Measurements from ENCODE around the gene SLC30A1.
"Not testable (repeated sequence)": the region's sequence is repeated elsewhere in the genome, so short reads cannot be mapped to it uniquely, and the experiment has no call there.

The SLC30A1 gene

DNA sequence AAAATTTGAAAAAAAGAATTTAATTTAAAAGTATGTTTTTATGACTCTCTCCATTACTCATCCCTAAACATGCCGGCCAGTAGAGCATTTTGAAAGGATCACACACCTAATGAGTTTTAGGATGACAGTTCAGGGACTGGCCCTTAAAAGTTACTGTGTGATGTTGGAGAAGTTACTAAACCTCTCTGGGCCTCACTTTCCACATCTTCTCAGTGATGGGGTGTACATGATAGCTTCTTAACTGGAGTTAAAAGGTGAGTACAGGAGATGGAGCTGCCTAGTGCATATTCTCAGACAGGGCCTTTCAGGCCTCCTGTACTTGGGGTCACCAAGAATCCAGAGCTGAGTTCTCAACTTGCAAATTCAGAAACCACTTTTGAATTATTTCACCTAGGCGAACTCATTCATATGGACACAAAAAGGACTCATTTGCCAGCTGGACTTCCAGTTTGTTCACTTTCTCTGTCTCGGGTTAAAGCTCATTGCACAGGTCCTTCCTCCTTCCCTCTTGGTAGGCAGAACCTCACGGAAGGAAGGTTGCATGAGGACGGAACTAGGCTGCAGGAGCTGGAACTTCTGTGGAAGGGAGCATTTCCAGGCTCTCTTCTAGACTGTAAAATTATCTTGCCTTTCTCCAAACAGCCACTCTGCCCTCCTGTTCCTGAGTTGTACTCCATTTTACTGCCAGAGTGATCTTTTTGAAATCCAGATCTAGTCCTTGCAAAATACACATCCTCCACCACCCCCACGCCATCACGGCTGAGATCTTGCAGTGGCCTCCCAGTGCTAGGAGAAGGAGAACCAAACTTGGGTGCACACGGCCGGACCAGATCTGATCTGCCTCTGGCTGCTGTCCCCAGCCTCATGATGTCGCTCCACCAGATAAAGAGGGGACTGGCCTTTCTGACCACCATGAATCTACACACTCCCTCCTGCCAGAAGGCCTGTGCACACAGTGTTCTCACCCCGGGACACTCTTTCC is 4.3 kb upstream of the SLC30A1 start:
- DNase-seq (ENCODE audit: low spot score): no peak

DNA sequence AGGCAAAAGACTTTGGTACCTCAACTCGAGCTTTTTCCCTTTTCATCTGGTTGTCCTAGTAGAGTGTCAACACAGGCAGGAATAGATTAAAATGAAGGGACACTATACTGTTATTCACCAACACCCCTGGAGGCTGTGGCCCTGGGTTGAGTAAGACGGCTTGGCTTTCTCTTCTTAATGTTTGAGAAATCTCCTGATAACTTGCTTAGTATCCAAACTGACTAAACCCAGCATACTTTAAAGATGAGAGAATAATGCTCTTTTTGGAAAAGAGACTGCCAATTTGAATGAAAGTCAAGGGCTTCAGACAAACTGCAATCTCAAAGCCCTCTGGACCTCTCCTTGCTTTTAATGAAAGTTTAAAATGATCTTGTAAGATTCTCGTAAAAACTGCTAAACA is 2.6 kb upstream of the SLC30A1 start:
- no peak for DNase-seq (ENCODE audit: low spot score)

DNA sequence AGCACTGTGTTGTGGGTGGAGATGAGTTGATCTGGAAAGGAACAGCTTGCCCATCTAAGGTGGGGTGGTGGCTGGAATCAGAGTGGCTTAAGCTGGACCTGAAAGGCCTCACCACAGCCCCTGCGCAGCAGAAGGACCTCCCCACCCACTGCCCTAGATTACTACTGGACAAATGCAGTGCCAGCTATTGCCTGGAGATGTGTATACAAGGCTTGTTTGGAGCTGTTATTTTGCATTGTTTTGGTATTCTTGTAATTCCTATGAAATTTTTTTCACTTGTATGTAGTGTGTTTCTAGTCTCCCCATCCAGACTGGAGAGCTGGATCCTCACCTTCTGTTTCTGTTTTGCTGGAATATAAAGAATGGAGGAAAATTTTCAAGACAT is 1.3 kb upstream of the SLC30A1 start:
- no peak for DNase-seq (ENCODE audit: low spot score)

DNA sequence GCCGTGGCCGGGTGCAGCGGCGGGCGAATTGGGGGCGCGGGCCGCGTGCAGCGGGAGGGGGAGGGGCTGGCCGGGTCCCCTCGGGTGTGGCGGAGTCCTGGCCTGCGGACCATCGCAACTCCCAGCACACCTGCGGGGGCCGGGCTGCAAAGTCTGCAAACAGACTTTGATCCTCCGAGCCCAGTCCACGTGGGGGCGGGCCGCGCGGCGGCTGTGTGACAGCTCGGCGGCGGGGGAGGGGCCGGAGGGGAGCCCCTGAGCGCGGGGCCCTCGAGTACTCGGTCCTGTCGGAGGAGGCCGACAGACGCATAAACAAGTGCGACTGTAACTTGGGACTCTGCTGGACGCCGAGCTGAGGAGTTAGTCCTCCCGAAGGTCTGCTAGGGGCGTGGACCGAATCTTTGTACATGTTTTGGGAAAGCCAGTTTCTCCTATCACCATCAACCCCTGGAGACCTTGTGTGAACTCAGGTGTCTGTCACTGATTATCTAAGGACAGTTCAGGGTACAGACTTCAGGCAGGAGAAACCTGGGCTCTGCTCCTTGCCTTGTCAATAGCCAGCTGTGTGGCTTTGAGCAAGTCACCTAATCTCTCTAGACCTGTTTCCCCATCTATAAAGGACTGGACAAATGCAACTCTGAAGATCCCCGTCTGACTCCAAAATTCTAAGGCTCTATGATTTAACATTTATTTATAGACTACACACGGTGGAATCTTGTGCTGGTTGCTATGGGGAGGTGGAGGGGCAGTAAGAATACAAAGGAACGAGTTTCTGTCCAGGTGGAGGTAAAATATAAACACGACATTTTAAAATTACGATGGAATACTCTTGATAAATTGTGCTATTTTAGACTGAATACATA is 710 bp upstream of the SLC30A1 start:
- no peak for DNase-seq (ENCODE audit: low spot score)

DNA sequence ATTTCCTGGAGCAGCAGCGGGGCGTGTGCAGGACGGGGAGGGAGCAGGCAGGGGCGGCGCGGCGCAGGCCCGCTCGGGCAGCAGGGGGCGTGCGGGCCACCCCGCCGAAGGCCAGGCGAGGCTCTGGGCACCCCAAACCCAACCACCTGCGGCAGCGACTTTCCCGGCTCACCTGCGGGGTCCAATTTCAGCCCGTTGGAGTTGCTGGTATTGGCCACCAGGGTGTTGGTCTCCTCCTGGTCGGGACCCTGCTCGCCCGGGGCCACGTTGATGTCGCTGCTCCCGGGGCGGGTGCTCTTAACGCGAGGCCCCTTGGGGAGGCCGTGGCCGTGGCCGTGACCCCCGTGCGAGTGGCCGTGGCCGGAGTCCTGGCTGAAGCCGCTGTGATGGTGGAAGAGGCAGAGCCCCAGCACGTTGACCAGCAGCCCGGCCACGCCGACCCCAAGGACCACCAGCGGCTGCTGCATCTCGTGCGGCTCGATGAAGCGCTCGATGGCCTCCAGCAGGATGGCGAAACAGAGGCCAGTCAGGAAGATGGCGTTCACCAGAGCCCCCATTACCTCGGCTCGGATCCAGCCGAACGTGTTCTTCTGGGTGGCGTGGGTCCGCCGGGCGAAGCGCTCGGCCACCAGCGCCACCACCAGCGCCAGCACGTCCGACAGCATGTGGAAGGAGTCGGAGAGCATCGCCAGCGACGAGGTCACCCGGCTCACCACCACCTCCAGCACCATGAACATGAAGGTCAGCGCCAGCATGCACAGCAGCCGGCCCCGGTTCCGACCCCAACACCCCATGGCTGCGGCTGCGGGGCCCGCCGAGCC is 932 bp downstream of the SLC30A1 start:
- DNase-seq (ENCODE audit: low spot score): peak; percentile 56

DNA sequence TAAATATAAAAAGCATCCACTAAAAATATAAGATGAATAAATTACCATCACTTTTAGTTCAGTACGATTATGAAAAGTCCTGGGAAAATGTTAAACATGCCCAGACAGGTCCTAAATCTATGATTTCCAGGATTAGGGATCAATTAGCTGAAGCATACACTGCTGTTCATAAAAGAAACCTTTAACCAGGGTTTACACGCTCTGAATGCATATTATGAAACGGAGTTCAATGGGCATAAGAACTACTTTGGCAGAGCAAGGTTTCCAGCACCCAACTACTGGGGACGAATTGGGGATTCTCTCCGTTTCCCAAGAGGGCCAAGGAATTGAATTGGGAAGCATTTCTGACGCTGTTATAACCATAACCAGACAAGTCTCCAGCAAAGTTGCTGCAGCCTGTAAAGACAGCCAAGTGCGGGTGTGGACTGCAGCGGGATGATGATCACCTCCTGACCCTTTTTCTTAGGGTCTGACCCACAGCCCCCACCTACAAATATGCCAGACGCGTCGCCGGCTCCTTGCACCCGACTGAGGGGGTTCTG is 1.6 kb downstream of the SLC30A1 start:
- DNase-seq (ENCODE audit: low spot score): no peak

DNA sequence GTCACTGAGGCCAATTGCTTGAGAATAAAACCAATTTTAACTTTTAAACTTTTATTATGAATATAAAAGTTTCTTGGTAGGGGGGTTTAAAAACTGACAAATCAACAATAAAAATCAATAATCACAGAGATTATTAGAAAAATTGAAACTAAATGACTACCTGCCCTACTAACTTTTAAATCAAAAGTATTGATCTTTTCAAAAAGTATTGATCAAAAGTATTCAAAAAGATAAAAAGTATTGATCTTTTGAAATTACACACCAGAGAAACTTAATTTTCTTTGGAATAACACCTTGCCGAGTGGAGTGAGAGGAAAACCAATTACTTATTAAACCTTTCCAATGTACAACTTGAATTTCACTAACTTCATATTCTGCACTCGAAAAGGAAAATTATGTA is 2.2 kb downstream of the SLC30A1 start:
- no peak for DNase-seq (ENCODE audit: low spot score)

DNA sequence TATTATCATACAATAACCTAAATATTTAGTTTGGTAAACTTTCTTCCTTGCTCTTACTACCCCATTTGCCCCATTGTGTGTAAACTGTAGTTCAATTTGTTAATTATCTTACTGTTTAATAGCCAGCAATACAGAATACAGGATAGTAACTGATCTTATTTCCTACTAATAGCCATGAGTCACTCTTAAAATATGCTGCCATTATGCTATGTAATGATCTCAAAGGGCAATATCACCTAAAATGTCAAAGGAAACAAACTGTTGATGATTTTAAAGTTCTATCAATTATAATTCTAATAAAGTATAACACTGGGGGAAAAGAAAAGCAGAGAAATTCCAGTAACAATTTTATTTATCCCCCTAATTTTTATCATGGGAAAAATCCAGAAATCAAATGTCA is 4.3 kb downstream of the SLC30A1 start:
- no peak for DNase-seq (ENCODE audit: low spot score)

DNA sequence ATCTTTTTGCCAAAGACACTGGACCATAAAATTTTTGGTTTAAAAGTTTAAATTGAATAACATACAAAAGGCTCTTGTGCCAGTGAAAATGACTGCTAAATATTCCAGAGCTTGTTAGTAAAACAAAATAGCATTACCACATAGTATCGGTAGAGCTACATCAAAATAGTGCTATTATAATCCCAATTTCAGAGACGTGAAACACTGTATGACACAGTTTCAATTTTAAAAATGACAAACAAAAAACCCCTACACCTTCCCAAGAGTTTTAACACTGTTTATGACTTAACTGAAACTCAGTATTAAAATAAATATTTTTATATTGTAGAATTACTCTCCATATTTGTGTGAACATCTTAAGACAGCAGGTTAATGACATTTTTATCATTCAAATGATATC is 7.0 kb downstream of the SLC30A1 start:
- no peak for DNase-seq (ENCODE audit: low spot score)

DNA sequence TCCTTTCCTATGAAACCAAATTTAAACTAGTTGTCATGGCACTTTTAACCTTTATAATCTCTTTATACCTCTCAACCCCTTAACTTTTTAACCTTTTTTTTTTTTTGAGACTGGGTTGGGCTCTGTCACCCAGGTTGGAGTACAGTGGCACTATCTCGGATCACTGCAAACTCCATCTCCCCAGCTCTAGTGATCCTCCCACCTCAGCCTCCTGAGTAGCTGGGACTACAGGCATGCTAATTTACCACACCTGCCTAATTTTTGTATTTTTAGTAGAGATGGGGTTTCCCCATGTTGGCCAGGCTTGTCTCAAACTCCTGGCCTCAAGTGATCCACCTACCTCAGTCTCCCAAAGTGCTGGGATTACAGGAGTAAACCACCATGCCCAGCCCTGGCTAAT is 8.6 kb downstream of the SLC30A1 start:
- DNase-seq (ENCODE audit: low spot score): not testable (repeated sequence)

DNA sequence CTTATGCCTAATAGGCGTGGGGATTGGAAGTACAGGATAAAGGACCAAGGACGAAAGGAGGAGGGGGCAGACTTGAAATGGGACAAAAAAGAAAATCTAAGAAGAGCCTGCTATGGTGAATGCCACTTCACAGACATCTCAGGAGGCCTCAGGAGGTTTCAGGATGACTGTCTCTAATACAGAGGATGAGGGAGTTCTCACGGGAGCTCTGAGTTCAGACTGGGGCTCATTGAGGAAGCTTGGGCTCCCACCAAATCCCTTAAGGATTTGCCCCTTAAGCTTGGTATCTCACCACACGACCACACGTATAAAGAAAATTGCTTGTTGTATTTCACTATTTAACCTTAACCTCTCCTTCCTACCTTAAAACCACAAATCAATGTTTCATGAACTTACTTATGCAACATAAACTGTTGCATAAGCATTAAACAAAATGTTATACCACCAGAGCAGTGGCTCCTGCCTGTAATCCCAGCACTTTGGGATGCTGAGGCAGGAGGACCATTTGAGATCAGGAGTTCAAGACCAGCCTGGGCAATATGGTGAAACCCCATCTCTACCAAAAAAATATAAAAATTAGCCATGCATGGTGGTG is 12.4 kb downstream of the SLC30A1 start:
- DNase-seq (ENCODE audit: low spot score): no peak

DNA sequence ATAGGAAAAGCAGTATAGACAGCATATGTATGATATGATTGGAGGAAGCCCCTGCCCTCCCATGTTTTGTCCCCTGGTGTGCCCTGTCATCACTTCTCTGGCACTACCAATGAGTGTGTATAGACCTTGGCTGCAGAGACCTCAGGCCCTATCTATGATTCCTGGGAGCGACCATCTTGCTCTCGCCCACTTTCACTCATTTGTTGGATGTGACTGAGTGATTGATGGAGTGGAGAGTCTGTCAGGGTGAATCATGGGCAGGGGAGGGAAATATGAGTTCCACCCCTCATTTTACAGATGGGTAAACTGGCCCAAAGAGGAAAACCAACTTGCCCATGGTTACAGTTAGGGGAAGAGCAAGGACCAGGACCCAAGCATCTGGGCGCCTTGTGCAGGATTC is 14.9 kb downstream of the SLC30A1 start:
- no peak for DNase-seq (ENCODE audit: low spot score)

DNA sequence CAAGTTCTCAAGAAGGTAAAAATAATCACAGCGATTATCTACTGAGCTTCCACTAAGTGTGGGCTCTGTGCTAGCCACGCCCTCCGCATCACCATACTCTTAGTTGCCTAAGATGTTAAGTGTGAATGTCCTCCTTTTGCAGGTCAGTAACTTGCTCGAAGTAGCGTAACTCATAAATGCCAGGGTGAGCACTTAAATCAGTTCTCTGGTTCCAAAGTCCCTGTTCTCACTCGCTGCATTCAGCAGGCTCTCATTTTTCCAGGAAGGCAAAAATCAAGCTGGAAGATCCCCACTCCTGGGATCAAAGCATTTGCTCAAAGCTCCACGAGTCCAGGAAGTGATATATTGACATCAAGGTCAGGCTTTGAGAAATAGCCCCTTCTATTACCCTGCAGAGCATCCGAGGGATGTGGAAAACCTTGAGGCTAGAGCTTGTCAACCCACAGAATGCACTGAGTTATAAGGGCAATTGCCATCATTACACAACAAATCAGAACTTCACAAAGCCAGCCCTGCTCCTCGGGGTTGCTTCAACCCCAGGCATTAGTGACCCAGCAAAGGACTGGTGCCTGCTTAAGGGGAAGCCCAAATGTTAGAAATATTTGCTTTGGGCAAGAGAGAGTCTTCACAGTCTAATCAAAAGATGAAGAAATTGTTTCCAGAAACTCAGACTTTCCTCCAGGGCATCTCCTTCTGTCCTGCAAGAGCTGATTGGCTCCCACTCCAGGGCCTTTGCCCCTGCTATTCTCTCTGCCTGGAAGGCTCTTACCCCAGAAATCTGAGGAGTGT is 19.5 kb downstream of the SLC30A1 start:
- no peak for DNase-seq (ENCODE audit: low spot score)

DNA sequence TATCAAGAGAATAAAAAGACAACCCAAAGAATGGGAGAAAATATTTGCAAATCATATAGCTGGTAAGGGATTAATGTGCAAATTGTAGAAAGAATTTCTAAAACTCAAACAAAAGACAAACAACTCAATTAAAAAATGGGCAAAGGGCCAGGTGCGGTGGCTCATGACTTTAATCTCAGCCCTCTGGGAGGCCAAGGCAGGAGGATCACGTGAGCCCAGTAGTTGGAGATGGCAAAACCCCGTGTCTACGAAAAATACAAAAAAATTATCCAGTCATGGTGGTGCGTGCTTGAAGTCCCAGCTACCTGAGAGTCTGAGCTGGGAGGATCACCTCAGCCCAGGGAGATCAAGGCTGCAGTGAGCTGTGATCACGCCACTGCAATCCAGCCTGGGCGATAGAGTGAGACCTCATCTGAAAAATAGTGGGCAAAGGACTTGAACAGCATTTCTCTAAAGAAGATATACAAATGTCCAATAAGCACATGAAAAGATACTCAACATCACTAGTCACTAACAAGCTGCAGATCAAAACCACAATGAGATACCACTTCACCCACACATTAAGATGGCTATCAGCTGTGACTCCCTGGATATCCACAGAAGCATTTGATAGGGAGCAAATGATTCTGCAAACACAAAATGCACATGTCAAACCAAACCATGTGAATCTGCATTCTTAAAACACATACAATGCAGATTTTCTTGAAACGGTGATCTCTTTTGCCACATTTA is 20.9 kb downstream of the SLC30A1 start:
- DNase-seq (ENCODE audit: low spot score): no peak

DNA sequence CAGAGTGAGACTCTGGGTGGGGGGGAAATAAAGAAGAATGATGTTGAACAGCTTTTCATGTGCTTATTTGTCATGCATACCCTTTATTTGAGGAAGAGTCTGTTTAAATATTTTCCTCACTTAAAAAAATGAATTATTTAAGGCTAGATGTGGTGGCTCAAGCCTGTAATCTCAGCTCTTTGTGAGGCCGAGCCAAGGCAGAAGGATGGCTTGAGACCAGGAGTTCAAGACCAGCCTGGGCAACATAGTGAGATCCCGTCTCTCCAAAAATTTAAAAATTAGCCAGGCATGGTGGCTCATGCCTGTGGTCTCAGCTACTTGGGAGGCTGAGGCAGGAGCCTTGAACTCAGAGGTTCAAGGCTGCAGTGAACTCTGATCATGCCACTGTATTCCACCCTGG is 25.4 kb downstream of the SLC30A1 start:
- DNase-seq (ENCODE audit: low spot score): no peak

DNA sequence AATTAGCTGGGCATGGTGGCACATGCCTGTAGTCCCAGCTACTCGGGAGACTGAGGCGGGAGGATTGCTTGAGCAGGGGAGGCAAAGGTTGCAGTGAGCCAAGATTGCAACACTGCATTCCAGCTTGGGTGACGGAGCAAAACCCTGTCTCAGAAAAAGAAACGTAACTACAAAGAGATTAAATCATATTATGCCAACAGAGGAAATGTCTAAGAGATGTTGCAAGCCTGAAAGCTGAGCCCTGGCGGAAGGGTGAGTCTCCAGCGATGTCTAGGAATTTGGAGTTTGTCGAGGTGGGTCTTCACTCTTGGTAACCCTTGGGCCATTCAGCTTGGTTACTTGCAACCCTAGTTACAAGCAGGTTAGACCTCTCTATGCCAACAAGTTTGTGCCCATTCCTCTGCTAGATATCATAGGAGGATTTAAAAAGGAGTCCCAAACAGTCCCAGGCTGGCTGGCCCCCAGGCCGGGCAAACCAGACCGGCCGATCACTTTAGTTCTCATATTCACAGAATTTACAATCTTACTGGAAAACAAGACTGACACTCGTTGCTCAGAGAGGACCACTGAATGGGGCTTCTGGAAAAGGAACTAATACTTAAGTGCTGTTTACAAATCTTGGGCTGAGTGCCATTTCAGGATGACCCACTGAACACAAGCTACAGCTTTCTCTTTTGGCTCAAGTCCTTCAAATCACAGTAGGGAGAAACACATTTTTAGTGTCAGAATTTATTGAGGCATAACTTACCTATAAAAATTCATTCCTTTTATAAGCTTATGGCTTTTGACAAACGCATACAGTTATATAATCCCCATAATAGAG is 27.1 kb downstream of the SLC30A1 start:
- DNase-seq (ENCODE audit: low spot score): no peak

DNA sequence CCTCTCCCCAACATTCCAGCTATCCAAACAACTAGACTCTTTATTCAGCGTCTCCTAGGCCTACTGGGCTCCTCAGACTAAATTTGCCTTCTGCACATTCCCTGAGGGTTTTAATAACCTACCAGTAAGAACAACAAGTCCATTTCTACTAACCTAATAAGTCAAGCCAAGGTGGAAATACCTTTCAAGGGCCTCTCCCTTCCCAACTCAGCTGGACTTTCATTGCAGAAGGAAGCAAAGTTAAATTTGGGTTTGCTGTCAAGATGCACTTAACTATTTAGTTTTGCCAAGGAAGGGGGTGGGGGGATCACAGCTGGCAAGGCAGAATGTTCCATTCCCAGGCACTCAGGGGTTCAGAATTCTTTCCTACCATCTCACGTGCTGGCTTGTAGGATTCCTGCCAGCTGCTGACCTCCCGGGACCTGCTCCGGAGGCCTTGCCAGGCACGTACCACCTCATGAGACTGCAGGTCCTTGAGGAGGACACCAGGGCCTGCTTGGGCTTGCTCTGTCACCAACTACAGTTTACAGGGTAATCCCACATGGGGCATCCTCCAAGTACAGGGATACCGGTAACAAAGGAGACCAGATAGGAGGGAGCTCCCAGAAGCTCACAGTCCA is 29.8 kb downstream of the SLC30A1 start:
- DNase-seq (ENCODE audit: low spot score): no peak

DNA sequence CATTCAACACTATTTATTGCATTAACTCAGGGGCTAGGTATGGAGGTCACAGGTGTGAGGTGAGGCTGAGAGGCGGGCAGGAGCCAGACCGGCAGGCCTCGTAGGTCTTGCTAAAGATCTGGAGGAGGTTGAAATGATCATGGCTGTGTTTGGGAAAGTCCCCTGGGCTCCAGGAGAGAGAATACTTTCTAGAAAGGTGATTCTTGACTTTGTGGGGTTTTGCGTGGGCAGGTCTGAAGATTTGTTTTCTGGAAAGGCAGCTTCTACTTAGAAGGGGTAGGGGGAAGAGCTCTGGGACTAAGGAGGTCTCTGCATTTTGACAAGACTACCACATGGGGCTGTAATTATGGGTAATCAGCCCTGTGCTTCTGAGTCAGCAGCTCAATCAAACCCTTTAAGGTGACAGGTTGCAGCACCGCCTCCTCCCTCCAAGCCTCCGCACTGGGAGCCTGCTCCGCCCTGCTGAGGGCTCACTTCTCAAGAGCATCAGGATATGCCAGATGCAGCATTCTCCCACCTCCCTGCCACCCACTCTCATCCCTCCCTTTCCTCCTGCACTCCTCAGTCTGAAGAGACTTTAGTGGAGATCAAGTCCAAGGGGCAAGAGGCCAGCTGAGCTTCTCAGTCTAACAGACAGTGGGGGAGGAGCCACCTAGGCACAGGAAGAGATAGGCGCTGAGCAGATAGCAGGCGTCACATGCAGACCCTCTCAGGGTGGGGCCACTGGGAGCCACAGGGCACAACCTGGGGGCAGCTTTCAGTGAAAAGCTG is 30.5 kb downstream of the SLC30A1 start:
- peak; percentile 86 for DNase-seq (ENCODE audit: low spot score)
